PC-9 (cell line): ENCODE measurements around the gene PTPRD.

Source experiments
- CTCF ChIP-seq: fragments of 200-600 bp; sonication (generic); conservative IDR thresholded peaks from 2 replicates; pipeline ENCODE4 v1.6.1; 2017; ENCODE audit warnings: mixed run types, antibody characterized with exemption, mild to moderate bottlenecking, moderate library complexity
- EZH2 ChIP-seq: fragments of 200-600 bp; sonication (generic); IDR thresholded peaks from 2 replicates; pipeline ENCODE4 v1.8.0; 2017; ENCODE audit warnings: antibody characterized with exemption, low read depth

- TF ChIP-seq CTCF (no peak), EZH2 (no peak)
Measured at GRCh38 chr9:8685825-8686224, 1927.0 kb downstream of the PTPRD start.
